Stimulated activated CD8-positive, alpha-beta memory T cell treated with anti-CD3 and anti-CD28 coated beads, Interleukin-12 subunit alpha, Interleukin-12 subunit beta, amount 100 ng/mL, for 4 hours (primary cell): ENCODE measurements around the gene STK10.
"Not testable (repeated sequence)": the region's sequence is repeated elsewhere in the genome, so short reads cannot be mapped to it uniquely, and the experiment has no call there.

Experiments used
- DNase-seq: peaks from one replicate; pipeline ENCODE4 v3.0.0-alpha.2; 2020; ENCODE audit warnings: low read depth

Gene STK10

GRCh38 chr5:172051643-172052339 lies 136.2 kb downstream of the STK10 start:
- DNase-seq = no peak

- no peak for DNase-seq
Observed at GRCh38 chr5:172050080-172050479, 137.9 kb downstream of the STK10 start.

GRCh38 chr5:172049226-172049796 lies 138.7 kb downstream of the STK10 start:
- DNase-seq = no peak

- DNase-seq = no peak
Observed at GRCh38 chr5:172048539-172049101, 139.4 kb downstream of the STK10 start.

GRCh38 chr5:172048170-172048422 lies 139.9 kb downstream of the STK10 start:
- DNase-seq = no peak

GRCh38 chr5:172046593-172046992 lies 141.4 kb downstream of the STK10 start:
- DNase-seq = no peak

- DNase-seq = no peak
Observed at GRCh38 chr5:172045315-172045632, 142.8 kb downstream of the STK10 start.

- no peak for DNase-seq
Observed at GRCh38 chr5:172044631-172045314, 143.3 kb downstream of the STK10 start.

- no peak for DNase-seq
Observed at GRCh38 chr5:172043865-172044264, 144.2 kb downstream of the STK10 start.

GRCh38 chr5:172042183-172042582 lies 145.8 kb downstream of the STK10 start:
- no peak for DNase-seq

- no peak for DNase-seq
Observed at GRCh38 chr5:172038167-172038566, 149.9 kb downstream of the STK10 start.

- DNase-seq = no peak
Observed at GRCh38 chr5:172035049-172035448, 153.0 kb downstream of the STK10 start.

GRCh38 chr5:172031894-172032461 lies 156.0 kb downstream of the STK10 start:
- no peak for DNase-seq

GRCh38 chr5:172029876-172030275 lies 158.1 kb downstream of the STK10 start:
- DNase-seq = no peak

GRCh38 chr5:172028167-172028566 lies 159.9 kb downstream of the STK10 start:
- no peak for DNase-seq

GRCh38 chr5:172020110-172020786 lies 167.8 kb downstream of the STK10 start:
- not testable (repeated sequence) for DNase-seq

- no peak for DNase-seq
Observed at GRCh38 chr5:172015346-172015745, 172.7 kb downstream of the STK10 start.

GRCh38 chr5:172010278-172010677 lies 177.7 kb downstream of the STK10 start:
- no peak for DNase-seq

- DNase-seq = no peak
Observed at GRCh38 chr5:172009536-172010270, 178.3 kb downstream of the STK10 start.

- DNase-seq = no peak
Observed at GRCh38 chr5:172008689-172009141, 179.3 kb downstream of the STK10 start.

- no peak for DNase-seq
Observed at GRCh38 chr5:172008111-172008455, 179.9 kb downstream of the STK10 start.
